ENCODE data around the gene XIRP2. TPM values are rescaled to one million over a fixed set of nuclear protein-coding genes. Genes with fewer than 3 reads are reported as not detected.

XIRP2 gene
- total RNA-seq, 1 donor, result 0.09 TPM

GRCh38 chr2:167181688-167182087 is 293.4 kb downstream of the XIRP2 start:
- H3K4me3 ChIP-seq (ENCODE audit: low read depth, low read length), result no peak overlapping the region
- DNase-seq (ENCODE audit: low read depth), result no peak
- TF ChIP-seq, protein P1, sequence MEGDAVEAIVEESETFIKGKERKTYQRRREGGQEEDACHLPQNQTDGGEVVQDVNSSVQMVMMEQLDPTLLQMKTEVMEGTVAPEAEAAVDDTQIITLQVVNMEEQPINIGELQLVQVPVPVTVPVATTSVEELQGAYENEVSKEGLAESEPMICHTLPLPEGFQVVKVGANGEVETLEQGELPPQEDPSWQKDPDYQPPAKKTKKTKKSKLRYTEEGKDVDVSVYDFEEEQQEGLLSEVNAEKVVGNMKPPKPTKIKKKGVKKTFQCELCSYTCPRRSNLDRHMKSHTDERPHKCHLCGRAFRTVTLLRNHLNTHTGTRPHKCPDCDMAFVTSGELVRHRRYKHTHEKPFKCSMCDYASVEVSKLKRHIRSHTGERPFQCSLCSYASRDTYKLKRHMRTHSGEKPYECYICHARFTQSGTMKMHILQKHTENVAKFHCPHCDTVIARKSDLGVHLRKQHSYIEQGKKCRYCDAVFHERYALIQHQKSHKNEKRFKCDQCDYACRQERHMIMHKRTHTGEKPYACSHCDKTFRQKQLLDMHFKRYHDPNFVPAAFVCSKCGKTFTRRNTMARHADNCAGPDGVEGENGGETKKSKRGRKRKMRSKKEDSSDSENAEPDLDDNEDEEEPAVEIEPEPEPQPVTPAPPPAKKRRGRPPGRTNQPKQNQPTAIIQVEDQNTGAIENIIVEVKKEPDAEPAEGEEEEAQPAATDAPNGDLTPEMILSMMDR (IDR thresholded peaks at IDR 0.05; ENCODE audit: insufficient read depth, low read length), result no peak

DNA sequence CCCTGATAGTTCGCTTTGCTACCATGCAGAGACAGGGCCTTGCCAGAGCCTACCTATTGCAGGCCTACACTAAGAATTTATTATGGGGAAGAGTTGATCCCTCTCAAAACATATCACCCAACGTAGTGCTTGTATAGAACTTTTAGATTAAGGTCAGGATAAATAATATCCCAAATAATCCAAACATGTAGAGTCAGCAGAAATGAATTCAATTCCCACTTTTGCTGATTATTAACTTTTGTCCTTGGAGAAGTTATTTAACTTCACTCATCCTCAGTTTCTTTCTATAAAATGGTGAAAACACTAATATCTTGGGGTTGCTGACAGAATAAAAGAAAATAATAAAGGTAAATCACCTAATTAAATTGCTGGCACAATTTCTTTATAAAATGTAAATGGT is 294.1 kb downstream of the XIRP2 start:
- TF ChIP-seq, protein P1 (IDR thresholded peaks at IDR 0.05; ENCODE audit: insufficient read depth, low read length), result no peak
- no peak for DNase-seq (ENCODE audit: low read depth)
- no peak overlapping the region for H3K4me3 ChIP-seq (ENCODE audit: low read depth, low read length)

- TF ChIP-seq, protein P1 (IDR thresholded peaks at IDR 0.05; ENCODE audit: insufficient read depth, low read length), result no peak
- no peak overlapping the region for H3K4me3 ChIP-seq (ENCODE audit: low read depth, low read length)
- DNase-seq (ENCODE audit: low read depth), result peak; percentile 39
These were observed 295.7 kb downstream of the XIRP2 start for GRCh38 chr2:167183931-167184330.

GRCh38 chr2:167186465-167186864 is 298.2 kb downstream of the XIRP2 start:
- no peak for DNase-seq (ENCODE audit: low read depth)
- no peak overlapping the region for H3K4me3 ChIP-seq (ENCODE audit: low read depth, low read length)
- TF ChIP-seq, protein P1 (IDR thresholded peaks at IDR 0.05; ENCODE audit: insufficient read depth, low read length), result no peak

DNA sequence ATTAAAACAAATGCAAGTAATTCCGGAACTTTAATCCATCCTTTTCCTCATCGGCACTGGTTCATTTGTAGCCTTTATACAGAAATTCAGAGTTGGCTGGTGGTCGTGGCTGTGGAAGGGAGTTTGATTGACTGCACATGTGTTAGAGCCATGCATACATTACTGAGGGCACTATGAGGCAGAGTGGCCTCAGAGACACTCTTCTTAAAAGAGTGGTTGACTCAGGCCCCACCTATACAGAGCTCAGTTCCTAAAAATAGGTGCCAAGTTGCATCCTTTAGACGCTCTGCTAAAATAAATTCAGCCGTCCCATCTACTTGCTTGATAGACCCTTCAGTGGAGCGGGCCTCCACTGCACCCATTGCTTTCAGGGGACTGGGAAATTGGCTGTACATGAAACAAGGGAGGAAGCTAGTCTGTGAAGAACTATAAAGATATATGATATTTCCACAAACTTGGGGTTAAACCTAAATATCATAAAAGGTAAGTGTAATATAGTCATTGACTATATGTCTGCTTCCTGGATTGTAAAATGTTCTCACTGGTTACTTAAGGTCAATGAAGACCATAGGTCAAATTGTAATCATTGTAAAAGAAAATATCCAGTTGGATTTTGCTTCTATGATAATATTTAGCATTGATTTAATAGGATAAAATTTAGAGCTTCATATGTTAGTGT is 298.9 kb downstream of the XIRP2 start:
- no peak overlapping the region for H3K4me3 ChIP-seq (ENCODE audit: low read depth, low read length)
- no peak for DNase-seq (ENCODE audit: low read depth)
- TF ChIP-seq, protein P1 (IDR thresholded peaks at IDR 0.05; ENCODE audit: insufficient read depth, low read length), result no peak

GRCh38 chr2:167187978-167188967 is 300.0 kb downstream of the XIRP2 start:
- peak; percentile 67 for DNase-seq (ENCODE audit: low read depth)
- TF ChIP-seq, protein P1 (IDR thresholded peaks at IDR 0.05; ENCODE audit: insufficient read depth, low read length), result no peak
- no peak overlapping the region for H3K4me3 ChIP-seq (ENCODE audit: low read depth, low read length)

All from fibroblast of the aortic adventitia (primary cell).